ENCODE results near the gene METTL13.
"Not testable (repeated sequence)": the region's sequence is repeated elsewhere in the genome, so short reads cannot be mapped to it uniquely, and the experiment has no call there.

METTL13 gene

DNA sequence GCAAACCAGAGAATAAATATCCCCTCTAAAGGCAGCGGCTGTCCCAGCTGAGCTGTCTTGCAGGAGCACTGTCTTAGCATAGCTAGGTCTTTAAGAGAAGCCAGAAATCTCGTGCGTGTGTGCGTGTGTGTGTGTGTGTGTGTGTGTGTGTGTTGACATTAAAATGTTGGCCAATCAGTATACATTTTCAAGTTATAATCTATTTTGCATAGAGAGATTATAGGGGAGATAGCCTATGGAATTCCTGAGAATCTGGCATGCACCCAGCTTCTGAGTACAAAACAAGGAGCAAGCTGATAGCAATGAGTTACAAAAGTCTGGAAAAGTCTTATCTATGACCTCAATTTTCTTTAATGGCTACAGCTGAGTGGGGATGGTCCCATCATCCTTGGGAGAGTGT lies 17.7 kb downstream of the METTL13 start:
- H3K27me3 ChIP-seq (ENCODE audit: insufficient read depth, low read length), result no peaks in the 10 kb centered on the region
- H3K4me1 ChIP-seq (ENCODE audit: insufficient read depth, low read length), result no peaks in the 10 kb centered on the region
- H3K36me3 ChIP-seq (ENCODE audit: insufficient read depth, low read length), result peaks cover 40% of the 10 kb centered on the region
- H2AFZ ChIP-seq (ENCODE audit: low read depth, low read length), result no peak overlapping the region
- peaks cover 2% of the 10 kb centered on the region for H3K9me3 ChIP-seq (ENCODE audit: low read length)
- no peak overlapping the region for H3K4me3 ChIP-seq (ENCODE audit: low read length)

DNA sequence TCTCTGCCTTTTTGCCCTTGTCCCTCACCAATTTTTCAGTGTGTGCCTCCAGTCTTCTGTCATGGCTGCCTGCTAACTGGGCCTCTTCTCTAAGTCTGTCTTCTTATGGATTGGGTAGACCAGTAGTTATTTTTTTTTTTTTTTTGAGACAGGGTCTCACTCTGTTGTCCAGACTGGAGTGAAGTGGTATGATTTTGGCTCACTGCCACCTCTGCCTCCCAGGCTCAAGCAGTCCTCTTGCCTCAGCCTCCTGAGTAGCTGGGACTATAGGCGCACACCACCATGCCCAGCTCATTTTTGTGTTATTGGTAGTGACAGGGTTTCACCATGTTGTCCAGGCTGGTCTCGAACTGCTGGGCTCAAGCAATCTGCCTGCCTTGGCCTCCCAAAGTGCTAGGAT lies 18.2 kb downstream of the METTL13 start:
- H3K4me1 ChIP-seq (ENCODE audit: insufficient read depth, low read length); H3K27me3 ChIP-seq (ENCODE audit: insufficient read depth, low read length); H3K9me3 ChIP-seq (ENCODE audit: low read length); H3K4me3 ChIP-seq (ENCODE audit: low read length); H2AFZ ChIP-seq (ENCODE audit: low read depth, low read length): not testable (repeated sequence)
- peaks cover 34% of the 10 kb centered on the region for H3K36me3 ChIP-seq (ENCODE audit: insufficient read depth, low read length)

GRCh38 chr1:171800342-171800741 lies 18.9 kb downstream of the METTL13 start:
- no peak overlapping the region for H2AFZ ChIP-seq (ENCODE audit: low read depth, low read length)
- H3K4me1 ChIP-seq (ENCODE audit: insufficient read depth, low read length), result no peaks in the 10 kb centered on the region
- no peaks in the 10 kb centered on the region for H3K9me3 ChIP-seq (ENCODE audit: low read length)
- H3K36me3 ChIP-seq (ENCODE audit: insufficient read depth, low read length), result peaks cover 28% of the 10 kb centered on the region
- no peak overlapping the region for H3K4me3 ChIP-seq (ENCODE audit: low read length)
- H3K27me3 ChIP-seq (ENCODE audit: insufficient read depth, low read length), result no peaks in the 10 kb centered on the region

DNA sequence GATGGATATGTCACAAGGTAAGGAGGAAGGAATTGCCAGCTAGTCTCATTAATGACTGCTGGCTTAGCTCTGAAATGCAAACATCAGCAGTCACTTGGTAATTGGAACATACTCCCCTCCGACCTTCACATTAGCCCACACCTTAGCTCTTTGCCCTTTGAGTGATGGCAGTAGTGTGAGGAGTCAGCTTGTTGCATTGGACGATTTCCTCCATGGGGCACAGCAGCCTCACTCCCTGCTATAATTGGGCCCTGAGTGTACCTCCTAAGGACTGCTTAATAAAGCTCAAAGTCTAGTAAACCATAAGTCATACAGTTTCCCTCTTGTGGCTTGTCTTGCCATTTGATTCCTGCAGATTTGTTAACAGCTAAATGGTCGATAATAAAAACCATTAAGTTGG lies 19.4 kb downstream of the METTL13 start:
- no peaks in the 10 kb centered on the region for H3K4me1 ChIP-seq (ENCODE audit: insufficient read depth, low read length)
- H2AFZ ChIP-seq (ENCODE audit: low read depth, low read length), result no peak overlapping the region
- no peak overlapping the region for H3K4me3 ChIP-seq (ENCODE audit: low read length)
- peaks cover 23% of the 10 kb centered on the region for H3K36me3 ChIP-seq (ENCODE audit: insufficient read depth, low read length)
- H3K27me3 ChIP-seq (ENCODE audit: insufficient read depth, low read length), result no peaks in the 10 kb centered on the region
- no peaks in the 10 kb centered on the region for H3K9me3 ChIP-seq (ENCODE audit: low read length)

DNA sequence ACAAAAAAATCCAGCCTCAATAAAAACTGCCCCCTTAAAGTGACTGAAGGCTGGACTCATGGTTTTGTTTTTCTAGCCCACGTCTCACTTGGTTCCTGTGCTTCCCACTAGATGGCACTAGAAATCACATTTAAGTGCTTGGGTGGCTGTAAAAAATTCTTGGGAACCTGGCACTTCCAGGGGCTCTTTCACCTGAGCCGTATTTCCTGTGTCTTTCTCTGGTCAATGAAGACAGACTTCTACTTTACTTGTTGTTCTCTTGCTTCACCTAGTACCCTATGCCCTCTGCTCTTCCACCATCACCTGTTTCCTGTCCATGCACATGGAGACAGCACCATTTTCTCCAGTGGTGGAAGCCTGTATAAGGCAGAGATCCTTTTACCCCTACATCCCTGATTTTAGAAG lies 20.0 kb downstream of the METTL13 start:
- Histone ChIP-seq H3K4me1 (ENCODE audit: insufficient read depth, low read length) (no peaks in the 10 kb centered on the region), H3K9me3 (ENCODE audit: low read length) (no peaks in the 10 kb centered on the region), H3K36me3 (ENCODE audit: insufficient read depth, low read length) (peaks cover 17% of the 10 kb centered on the region), H3K27me3 (ENCODE audit: insufficient read depth, low read length) (no peaks in the 10 kb centered on the region), H2AFZ (ENCODE audit: low read depth, low read length) (no peak overlapping the region), H3K4me3 (ENCODE audit: low read length) (no peak overlapping the region)

GRCh38 chr1:171802207-171802606 lies 20.7 kb downstream of the METTL13 start:
- Histone ChIP-seq H3K36me3 (ENCODE audit: insufficient read depth, low read length) (peaks cover 10% of the 10 kb centered on the region), H2AFZ (ENCODE audit: low read depth, low read length) (no peak overlapping the region), H3K4me1 (ENCODE audit: insufficient read depth, low read length) (no peaks in the 10 kb centered on the region)

DNA sequence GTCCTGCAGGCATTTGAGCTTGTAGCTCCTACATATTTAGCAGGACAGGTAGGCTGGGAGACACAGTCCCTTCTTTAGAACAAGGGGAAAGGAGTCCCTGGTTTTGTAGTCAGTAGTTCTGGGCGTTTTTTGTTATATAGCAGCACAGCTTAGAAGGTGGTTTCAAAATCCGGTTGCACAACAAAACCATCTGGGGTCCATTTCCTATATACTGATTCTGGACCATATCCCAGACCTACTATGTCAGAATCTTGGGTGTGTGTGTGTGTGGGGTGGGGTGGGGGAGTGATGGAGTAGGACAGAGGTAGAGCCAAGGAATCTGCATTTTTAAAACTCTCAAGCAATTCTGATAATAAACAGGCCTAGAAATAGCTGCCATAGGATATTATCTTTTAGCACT lies 21.6 kb downstream of the METTL13 start:
- Histone ChIP-seq H2AFZ (ENCODE audit: low read depth, low read length) (no peak overlapping the region), H3K9me3 (ENCODE audit: low read length) (no peaks in the 10 kb centered on the region), H3K27me3 (ENCODE audit: insufficient read depth, low read length) (no peaks in the 10 kb centered on the region), H3K4me1 (ENCODE audit: insufficient read depth, low read length) (no peaks in the 10 kb centered on the region), H3K36me3 (ENCODE audit: insufficient read depth, low read length) (peaks cover 1% of the 10 kb centered on the region), H3K4me3 (ENCODE audit: low read length) (no peak overlapping the region)

More at GRCh38 chr1:171802207-171802606, 20.7 kb downstream of the METTL13 start:
- no peaks in the 10 kb centered on the region for H3K27me3 ChIP-seq (ENCODE audit: insufficient read depth, low read length)
- no peak overlapping the region for H3K4me3 ChIP-seq (ENCODE audit: low read length)
- no peaks in the 10 kb centered on the region for H3K9me3 ChIP-seq (ENCODE audit: low read length)

DNA sequence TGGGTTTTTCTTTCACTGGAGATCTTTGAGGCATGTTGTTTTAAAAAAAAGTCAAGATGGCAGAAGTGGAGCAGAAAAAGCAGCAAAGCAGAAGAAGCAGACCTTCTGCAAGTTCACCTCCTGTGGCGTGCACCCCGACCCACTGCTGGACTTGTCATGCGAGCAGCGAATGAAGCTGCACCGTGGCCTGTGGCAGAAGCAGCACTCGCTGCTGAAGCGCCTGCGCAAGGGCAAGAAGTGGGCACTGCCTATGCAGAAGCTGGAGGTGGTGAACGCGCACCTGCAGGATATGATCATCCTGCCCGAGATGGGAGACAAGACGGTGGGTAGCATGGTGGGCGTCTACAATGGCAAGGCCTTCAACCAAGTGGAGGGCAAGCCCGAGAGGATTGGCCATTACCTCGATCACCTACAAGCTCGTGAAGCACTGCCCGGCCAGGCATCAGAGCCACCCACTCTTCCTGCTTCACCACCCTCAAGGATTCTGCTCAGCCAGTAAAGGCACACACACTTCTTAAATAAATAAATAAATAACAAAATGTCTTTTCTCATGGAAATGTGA lies 22.1 kb downstream of the METTL13 start:
- Histone ChIP-seq H3K9me3 (ENCODE audit: low read length) (no peaks in the 10 kb centered on the region), H3K4me1 (ENCODE audit: insufficient read depth, low read length) (no peaks in the 10 kb centered on the region), H3K36me3 (ENCODE audit: insufficient read depth, low read length) (no peaks in the 10 kb centered on the region), H2AFZ (ENCODE audit: low read depth, low read length) (no peak overlapping the region), H3K27me3 (ENCODE audit: insufficient read depth, low read length) (no peaks in the 10 kb centered on the region), H3K4me3 (ENCODE audit: low read length) (no peak overlapping the region)

GRCh38 chr1:171805395-171806115 lies 24.1 kb downstream of the METTL13 start:
- H3K9me3 ChIP-seq (ENCODE audit: low read length), result no peaks in the 10 kb centered on the region
- H3K36me3 ChIP-seq (ENCODE audit: insufficient read depth, low read length), result no peaks in the 10 kb centered on the region
- no peak overlapping the region for H2AFZ ChIP-seq (ENCODE audit: low read depth, low read length)
- H3K4me3 ChIP-seq (ENCODE audit: low read length), result no peak overlapping the region
- H3K4me1 ChIP-seq (ENCODE audit: insufficient read depth, low read length), result no peaks in the 10 kb centered on the region
- no peaks in the 10 kb centered on the region for H3K27me3 ChIP-seq (ENCODE audit: insufficient read depth, low read length)

DNA sequence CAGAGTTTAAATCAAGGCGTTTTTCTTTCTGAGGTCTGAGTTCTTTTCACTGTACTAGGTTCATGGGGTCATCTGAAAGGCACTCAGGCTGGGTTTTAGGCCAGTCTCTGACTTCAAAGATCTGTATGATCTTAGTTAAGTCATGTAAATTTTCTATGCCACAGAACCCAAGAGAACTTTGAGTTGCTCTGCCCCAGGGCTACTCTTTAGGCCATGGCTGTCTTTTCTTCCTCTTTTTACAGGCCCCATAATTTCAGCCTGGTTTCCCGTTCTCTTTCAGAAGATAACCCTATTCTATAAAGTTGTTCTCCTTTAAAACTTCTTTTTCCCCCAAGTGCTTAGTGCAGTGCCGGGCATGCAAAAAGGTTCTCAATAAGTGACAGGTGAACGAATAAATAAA lies 26.1 kb downstream of the METTL13 start:
- Histone ChIP-seq H3K4me1 (ENCODE audit: insufficient read depth, low read length) (no peaks in the 10 kb centered on the region), H3K27me3 (ENCODE audit: insufficient read depth, low read length) (no peaks in the 10 kb centered on the region), H2AFZ (ENCODE audit: low read depth, low read length) (no peak overlapping the region), H3K4me3 (ENCODE audit: low read length) (no peak overlapping the region), H3K9me3 (ENCODE audit: low read length) (no peaks in the 10 kb centered on the region), H3K36me3 (ENCODE audit: insufficient read depth, low read length) (no peaks in the 10 kb centered on the region)

DNA sequence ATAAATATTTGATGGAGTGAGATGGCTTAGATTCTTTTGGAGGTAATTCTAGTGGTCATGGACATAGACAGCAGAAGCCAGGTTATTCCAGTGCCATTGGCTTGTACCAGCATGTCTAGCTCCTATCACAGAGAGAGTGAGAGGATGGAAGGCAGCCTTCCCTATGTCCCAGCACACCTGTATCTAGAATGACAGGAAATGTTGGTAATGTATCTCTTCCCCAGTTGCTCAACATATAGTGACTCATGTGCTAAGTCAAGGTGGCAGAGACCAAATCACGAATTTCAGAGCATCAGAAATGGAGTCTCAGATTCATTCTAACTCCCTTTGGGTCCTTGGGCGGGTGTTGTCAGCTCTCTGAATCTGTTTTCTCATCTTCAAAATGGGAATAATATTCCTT lies 28.4 kb downstream of the METTL13 start:
- H3K36me3 ChIP-seq (ENCODE audit: insufficient read depth, low read length), result no peaks in the 10 kb centered on the region
- no peak overlapping the region for H3K4me3 ChIP-seq (ENCODE audit: low read length)
- H2AFZ ChIP-seq (ENCODE audit: low read depth, low read length), result no peak overlapping the region
- H3K4me1 ChIP-seq (ENCODE audit: insufficient read depth, low read length), result no peaks in the 10 kb centered on the region
- no peaks in the 10 kb centered on the region for H3K27me3 ChIP-seq (ENCODE audit: insufficient read depth, low read length)
- no peaks in the 10 kb centered on the region for H3K9me3 ChIP-seq (ENCODE audit: low read length)

DNA sequence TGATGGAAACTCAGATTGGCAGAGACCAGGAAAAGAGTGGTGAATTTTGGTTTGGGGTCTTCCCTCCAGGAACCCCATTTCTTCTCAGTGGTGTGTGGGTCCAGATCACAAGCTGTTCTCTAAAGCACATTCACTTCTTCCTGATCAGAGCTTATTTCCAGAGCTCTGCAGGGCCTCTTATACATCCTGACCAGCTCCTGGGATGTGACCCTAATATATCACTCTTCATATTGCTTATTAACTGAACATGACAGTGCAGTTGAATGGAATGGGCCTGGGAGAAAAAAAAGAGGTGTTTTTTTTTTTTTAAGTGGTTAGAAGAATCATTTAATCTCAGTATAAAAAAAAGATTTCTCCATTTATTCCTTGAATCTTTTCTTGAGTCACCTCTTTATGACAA lies 30.2 kb downstream of the METTL13 start:
- Histone ChIP-seq H3K36me3 (ENCODE audit: insufficient read depth, low read length) (no peaks in the 10 kb centered on the region), H3K27me3 (ENCODE audit: insufficient read depth, low read length) (no peaks in the 10 kb centered on the region), H3K4me3 (ENCODE audit: low read length) (no peak overlapping the region), H3K9me3 (ENCODE audit: low read length) (no peaks in the 10 kb centered on the region), H3K4me1 (ENCODE audit: insufficient read depth, low read length) (no peaks in the 10 kb centered on the region), H2AFZ (ENCODE audit: low read depth, low read length) (no peak overlapping the region)

GRCh38 chr1:171814692-171815091 lies 33.2 kb downstream of the METTL13 start:
- H3K27me3 ChIP-seq (ENCODE audit: insufficient read depth, low read length), result no peaks in the 10 kb centered on the region
- no peaks in the 10 kb centered on the region for H3K9me3 ChIP-seq (ENCODE audit: low read length)
- no peaks in the 10 kb centered on the region for H3K36me3 ChIP-seq (ENCODE audit: insufficient read depth, low read length)
- no peak overlapping the region for H2AFZ ChIP-seq (ENCODE audit: low read depth, low read length)
- H3K4me3 ChIP-seq (ENCODE audit: low read length), result no peak overlapping the region
- peaks cover 11% of the 10 kb centered on the region for H3K4me1 ChIP-seq (ENCODE audit: insufficient read depth, low read length)

Data from neuron (in vitro differentiated cells).